ENCODE results near the gene DNAAF8.

- TF ChIP-seq CTCF (IDR thresholded peaks at IDR 0.05; ENCODE audit: low read length) = no peak
- TF ChIP-seq EZH2 (optimal IDR thresholded peaks at IDR 0.05; ENCODE audit: low read depth, low read length) = no peak
- TF ChIP-seq EZH2phosphoT487 (IDR thresholded peaks at IDR 0.05; ENCODE audit: low read length) = no peak
Measured at GRCh38 chr16:4787627-4788482, 53.5 kb downstream of the DNAAF8 start, which contains the start of gene SEPTIN12.

Data from MM.1S (cell line).